ENCODE results near the gene LTBP1. TPM values are rescaled to one million over a fixed set of nuclear protein-coding genes. Genes with fewer than 3 reads are reported as not detected.

LTBP1 gene
- total RNA-seq, 4 donors from 2014 or later, result 12.6 to 81.0 (median 16.0) TPM

DNA sequence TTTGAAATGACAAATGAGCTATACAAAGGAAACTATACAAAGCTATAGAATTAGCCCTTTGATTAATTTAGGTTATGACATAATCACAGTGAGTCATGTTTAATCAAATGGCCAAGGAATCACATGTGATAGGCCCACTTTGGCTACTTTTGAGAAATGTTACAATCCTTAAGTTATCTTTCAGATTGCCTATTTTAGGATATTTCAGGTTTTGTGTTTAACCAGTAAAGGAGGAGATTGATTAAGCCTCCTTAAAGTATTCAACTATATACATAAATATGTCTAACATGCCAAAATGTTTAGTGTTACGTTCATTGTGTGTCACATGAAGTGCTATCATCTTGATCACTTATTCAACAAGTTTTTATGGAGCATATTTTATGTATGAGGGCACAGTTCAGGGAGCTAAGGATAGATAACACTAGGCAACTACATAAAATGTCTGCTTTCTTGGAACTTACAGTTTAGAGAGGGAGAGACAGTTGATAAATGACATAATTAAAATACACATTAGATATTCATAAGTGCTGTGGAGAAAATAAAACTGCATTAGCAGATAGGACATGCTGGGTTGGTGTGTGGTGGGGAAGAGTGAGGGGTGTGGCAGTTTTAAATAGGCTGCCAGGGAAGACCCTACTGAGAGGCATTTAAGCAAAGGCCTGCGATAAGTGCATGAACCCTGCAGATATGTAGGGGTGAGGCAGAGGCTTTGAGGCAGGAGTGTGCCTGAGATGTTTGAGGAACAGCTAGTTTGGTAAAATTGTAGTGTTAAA, 77.2 kb downstream of the LTBP1 start:
- no peak for TF ChIP-seq CTCF (IDR thresholded peaks at IDR 0.05)
- no peak for ATAC-seq (ENCODE audit: low FRiP score)

GRCh38 chr2:33024758-33025157, 78.0 kb downstream of the LTBP1 start:
- ATAC-seq (ENCODE audit: low FRiP score) (no peak), DNase-seq (ENCODE audit: low spot score) (no peak)
- no peak for TF ChIP-seq CTCF (IDR thresholded peaks at IDR 0.05)

More for the DNA sequence above, 77.2 kb downstream of the LTBP1 start:
- no peak for DNase-seq (ENCODE audit: low spot score)

- no peak for ATAC-seq (ENCODE audit: low FRiP score)
- no peak for TF ChIP-seq CTCF (IDR thresholded peaks at IDR 0.05)
- no peak for DNase-seq (ENCODE audit: low spot score)
Measured at GRCh38 chr2:33029459-33029858, 82.7 kb downstream of the LTBP1 start.

DNA sequence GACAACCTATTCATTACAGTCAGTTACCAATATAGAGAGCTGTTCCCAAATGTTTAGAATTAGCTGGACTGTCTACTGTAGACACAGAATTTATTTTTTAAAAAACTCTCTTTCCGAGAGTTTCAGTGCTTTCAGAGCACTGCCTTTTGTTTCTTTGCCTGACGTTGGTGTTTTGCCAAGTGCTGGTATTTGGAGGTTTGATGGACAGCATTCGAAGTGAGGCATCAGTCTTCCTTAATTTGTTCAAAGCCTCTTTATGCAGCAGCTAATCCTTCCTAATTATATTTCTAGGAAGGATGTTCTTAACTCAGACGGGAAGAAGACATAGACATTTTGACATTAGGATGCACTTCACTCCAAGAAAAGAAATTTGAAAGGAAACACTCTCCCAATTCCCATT, 83.2 kb downstream of the LTBP1 start:
- ATAC-seq (ENCODE audit: low FRiP score), result no peak
- DNase-seq (ENCODE audit: low spot score), result no peak
- TF ChIP-seq CTCF (IDR thresholded peaks at IDR 0.05), result no peak

DNA sequence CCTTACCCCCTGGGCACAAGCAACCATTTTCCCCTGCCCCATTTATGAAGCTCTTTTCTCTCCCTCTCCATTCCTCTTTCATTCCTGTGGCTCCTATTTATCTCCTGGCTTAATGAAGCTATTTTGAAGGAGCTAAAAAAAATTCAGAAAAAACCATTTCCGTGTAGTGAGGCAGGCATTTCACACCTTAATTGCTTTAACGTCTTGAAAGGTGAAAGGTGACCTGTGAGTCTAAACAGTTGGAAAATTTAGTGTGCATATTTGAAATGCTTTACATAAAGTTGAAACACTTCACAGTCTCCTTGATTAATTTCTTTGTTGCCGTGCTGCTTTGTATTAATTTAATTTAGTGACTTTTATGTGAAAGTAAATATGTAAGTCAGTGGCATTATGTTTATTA, 83.6 kb downstream of the LTBP1 start:
- TF ChIP-seq CTCF (IDR thresholded peaks at IDR 0.05), result no peak
- DNase-seq (ENCODE audit: low spot score) (no peak), ATAC-seq (ENCODE audit: low FRiP score) (no peak)

DNA sequence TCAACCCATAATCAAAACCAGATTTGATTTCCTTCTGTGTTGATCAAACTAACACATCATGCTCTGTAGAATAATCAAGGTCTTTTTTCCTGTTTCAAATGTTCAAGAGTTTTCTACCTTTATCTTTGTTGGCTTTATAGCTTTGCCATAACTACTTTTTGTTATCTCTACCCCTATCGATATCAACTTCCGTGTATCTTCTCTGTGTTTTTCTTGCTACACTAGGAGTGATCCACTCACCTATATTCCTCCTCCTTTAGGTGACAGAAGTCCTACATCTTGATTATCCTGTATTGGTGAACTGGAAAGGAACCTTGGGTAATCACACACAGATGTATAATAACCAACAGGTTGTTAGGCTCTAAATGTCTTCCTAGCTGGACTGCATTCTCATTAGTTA, 85.5 kb downstream of the LTBP1 start:
- TF ChIP-seq CTCF (IDR thresholded peaks at IDR 0.05), result no peak
- no peak for DNase-seq (ENCODE audit: low spot score)
- ATAC-seq (ENCODE audit: low FRiP score), result no peak

GRCh38 chr2:33033606-33034081, 86.9 kb downstream of the LTBP1 start:
- no peak for ATAC-seq (ENCODE audit: low FRiP score)
- TF ChIP-seq CTCF (IDR thresholded peaks at IDR 0.05), result no peak
- no peak for DNase-seq (ENCODE audit: low spot score)

Measured in omental fat pad (tissue), 4 donors.